GM18858 (cell line): ENCODE results near the gene DNMT1.

Source experiments
- ATAC-seq: cut with Tn5 transposase; IDR thresholded peaks from one replicate; pipeline ENCODE4 v1.9.1; 2021; ENCODE audit not compliant: unreplicated experiment

The DNMT1 gene

GRCh38 chr19:10142701-10143375 lies 51.9 kb downstream of the DNMT1 start:
- no peak for ATAC-seq

DNA sequence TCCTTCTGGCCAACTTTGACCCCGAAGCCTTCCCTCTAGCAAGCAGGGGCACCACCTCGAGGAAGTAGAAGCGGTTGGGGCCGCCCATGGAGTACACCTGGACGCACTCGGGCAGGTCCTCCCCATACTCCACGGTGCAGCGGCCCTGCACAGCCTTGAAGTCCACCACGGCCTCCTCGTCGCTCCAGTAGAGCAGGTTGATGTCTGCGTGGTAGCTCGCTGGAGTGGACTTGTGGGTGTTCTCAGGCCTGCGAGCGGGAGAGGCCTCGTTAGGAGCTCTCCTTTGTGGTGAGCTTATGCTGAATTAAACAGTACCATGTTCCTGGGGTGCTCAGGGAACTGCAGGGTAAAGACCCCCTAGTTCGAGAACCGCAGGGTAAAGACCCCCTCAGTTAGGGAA lies 52.8 kb downstream of the DNMT1 start:
- ATAC-seq = no peak

- no peak for ATAC-seq
These were observed 53.3 kb downstream of the DNMT1 start for GRCh38 chr19:10141479-10141878.

GRCh38 chr19:10139952-10140351 lies 54.8 kb downstream of the DNMT1 start:
- ATAC-seq = no peak

- ATAC-seq = no peak
These were observed 55.6 kb downstream of the DNMT1 start for GRCh38 chr19:10138879-10139795.

DNA sequence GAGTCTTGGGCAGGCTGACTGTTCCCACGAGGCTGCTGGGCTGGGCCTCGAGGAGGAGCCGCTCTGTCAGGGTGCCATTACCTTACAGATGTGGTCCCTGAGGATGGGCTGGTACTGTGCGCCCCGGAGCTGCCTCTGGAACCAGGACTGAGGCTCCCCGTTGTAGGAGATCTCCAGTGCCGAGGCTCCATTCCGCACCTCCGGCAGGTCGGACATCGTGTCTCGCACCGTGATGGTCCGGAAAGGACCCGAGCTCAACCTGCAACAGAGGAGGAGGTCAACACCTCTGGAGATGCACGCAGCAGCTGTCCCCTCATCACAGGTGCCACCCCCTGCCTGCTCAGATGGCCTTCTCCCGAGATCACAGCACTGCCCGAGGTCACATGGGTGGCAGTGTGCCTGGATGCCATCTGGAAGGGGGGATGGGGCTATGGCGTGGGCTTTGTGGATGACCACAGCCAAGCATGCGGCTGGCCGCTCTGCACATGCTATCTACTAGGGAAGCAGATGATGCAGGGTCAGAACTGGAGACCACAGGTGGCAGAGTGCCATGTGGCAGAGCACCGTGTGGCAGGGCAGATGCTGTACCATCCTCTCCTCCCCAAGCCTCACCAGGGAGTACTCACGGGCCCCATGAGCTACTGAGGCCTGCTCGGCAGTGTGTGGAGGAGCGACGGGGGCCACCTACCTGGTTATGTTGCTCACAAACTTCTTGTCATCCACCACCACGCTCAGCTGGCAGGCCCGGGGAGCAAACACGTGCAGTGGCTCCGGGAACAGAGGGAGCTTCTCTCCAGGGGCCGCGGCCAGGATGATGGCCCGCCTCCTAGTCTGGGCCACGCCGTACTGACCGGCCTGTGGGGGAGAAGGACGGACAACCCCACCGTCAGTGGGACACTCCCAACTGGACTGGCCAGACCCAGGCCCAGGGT lies 56.7 kb downstream of the DNMT1 start:
- no peak for ATAC-seq

DNA sequence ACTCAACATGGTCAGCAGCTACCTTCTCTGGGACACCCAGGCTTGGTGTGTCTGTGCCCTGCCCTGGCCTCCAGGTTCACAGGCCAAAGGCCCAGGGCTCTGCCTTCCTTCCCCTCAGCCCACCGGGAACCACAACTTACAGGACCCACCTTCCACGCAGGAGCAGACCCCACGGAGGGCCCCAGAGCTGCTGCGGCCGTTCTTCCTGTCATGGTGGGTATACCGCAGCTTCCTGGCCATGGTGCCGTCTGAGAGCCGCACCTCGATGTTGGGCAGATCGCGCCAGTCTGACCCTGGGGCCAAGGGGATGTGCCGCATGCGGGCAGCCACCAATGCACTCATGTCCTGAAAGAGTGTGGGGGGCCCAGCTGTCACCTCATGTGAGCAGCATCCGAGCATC lies 57.8 kb downstream of the DNMT1 start:
- ATAC-seq = no peak

- ATAC-seq = no peak
These were observed 59.0 kb downstream of the DNMT1 start for GRCh38 chr19:10135551-10136334.

GRCh38 chr19:10134040-10134439 lies 60.7 kb downstream of the DNMT1 start:
- no peak for ATAC-seq

DNA sequence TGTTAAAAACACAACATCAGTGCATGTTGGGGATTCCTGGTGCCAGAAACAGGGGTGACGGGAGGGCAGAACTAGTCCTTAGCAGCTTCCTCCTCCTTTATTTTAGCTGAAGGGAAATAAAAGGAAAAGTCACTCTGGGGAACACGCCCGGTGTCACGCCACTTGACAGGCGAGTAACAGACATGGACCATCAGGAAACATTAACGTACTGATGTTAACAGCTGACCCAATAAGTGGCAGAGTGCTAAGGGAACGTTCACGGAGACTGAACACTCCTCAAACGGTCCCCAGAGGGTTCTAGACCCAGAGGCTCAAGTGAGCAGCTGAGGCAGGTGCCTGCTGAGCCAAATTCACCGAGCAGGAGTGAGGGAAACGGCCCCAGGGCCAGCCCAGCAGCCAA lies 61.2 kb downstream of the DNMT1 start:
- ATAC-seq = no peak

- no peak for ATAC-seq
These were observed 61.8 kb downstream of the DNMT1 start for GRCh38 chr19:10132905-10133304.

GRCh38 chr19:10126213-10126639 lies 68.5 kb downstream of the DNMT1 start:
- no peak for ATAC-seq

GRCh38 chr19:10124429-10124828 lies 70.3 kb downstream of the DNMT1 start:
- ATAC-seq = no peak

DNA sequence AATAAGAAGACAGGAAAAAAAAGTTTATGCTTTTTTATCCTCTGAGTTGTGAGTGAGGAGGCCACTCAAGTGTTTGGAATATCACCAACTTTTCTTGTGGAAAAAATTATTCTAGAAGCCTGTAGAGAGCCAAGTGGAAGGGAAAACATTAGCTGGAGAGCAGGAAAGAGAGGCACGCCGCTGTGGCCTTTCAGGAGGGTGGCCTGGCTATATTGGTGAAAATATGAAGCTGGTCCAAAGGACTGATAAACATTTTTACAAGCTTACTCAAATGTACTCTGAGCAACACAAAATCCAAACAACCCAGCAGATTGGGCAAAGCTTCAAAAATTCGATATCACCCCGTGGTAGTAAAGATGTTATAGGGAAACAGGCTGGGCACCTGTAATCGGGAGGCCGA lies 72.7 kb downstream of the DNMT1 start:
- ATAC-seq = no peak

- ATAC-seq = no peak
These were observed 74.1 kb downstream of the DNMT1 start for GRCh38 chr19:10120538-10121189.

DNA sequence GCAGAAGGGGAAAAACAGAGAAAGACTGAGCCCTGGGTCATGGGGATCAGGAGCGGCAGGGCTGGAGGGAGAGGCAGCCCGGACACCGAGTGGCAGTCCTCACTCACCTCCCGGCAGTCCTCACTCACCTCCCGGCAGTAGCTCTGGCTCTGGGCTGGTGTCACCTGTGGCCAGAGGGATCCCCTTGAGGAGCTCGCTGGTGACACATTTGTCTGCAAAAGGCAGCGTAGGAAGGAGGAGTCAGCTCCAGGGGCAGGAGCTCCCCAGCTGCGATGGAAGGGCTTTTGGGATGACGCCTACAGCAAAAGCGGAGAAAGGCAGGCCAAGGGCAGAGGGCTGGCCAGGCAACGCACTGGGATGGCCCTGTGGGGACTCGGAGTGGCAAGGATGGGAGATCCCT lies 75.8 kb downstream of the DNMT1 start:
- no peak for ATAC-seq

DNA sequence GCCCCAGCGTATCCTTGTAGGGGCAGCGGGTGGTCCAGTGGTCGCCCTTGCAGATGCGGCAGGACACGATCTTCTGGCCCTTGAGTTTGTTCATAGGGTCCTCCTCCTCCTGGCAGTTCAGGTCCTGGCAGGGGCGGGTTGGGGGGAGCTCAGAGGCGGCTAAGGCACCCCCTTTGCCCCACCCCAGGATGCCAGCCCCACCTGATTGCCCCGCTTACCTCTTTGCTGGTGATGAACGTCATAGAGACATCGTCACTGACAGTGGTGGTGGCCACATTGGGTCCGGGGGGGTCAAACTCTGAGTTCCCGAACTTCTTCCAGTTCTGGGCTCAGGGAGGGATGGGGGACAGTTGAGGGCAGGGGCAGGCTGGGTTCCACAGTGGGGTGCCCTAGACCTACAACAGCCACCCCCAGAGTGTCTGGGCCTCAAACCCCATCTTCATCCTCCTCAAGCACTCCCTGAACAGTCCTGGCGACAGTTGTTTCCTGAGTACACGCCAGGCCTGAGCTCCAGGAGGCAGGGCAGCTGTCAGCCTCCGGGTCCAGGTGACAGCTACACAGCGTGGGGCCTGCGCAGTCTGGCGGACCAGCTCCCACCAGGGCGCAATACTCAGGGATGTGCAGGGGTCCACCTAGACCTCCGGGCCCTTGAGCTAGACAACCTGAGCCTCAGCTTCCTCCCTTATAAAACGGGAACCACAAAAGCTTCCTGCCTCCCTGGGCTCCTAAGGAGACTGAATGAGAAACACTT lies 77.7 kb downstream of the DNMT1 start:
- no peak for ATAC-seq

DNA sequence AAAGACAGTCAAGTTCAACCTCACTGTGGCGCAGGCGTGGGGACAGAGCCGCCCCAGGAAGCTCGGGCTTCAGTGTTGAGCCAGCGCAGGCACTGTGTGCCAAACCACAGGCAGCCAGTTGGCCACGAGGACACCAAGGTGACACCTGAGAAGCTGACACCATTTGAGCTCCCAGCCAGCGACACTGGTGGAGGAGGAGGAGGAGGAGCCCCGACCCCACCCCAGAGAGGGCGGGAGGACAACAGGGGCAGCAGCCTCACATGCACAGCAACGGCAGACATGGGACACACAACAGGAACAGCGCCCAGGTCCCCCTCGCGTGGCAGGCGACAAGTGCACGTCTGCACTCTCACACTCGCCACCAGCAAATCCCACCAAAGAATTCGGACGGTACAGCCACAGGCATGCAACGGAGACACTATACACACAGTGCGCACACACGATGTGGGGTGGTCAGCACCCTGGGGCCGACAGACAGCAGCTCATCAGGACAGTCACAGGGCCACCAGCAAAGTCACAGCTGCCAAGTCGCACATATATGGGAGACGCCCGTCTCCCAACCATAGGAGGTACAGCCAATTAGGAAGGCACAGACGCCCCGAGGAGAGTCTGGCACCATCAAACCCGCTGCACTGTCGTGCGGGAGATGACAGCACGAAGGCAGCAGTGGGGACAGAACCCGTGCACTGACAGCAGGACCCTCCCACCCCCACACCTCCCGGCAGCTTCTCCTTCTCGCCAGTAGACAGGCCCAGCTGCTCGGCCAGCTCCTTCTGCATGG lies 78.5 kb downstream of the DNMT1 start:
- ATAC-seq = no peak
